A673 (cell line): Measurements from ENCODE around the gene CYSTM1. TPM values are rescaled to one million over a fixed set of nuclear protein-coding genes. Genes with fewer than 3 reads are reported as not detected.

ENCODE experiments used
- BruUV-seq: library from RNA; stranded (reverse); fragments of 400-500 nt; replicated peaks from 2 replicates; lab custom pipeline; 2021; lab: Mats Ljungman, UMichigan
- CTCF ChIA-PET: fragments of 300-600 bp; sonication (Branson Sonifier 250); formaldehyde crosslinking; loops from one replicate; lab custom pipeline; 2022; ENCODE audit warnings: antibody characterized with exemption; lab: Charles Lee
- POLR2A ChIA-PET: fragments of 300-600 bp; sonication (Branson Sonifier 250); formaldehyde crosslinking; loops from one replicate; lab custom pipeline; 2022; ENCODE audit warnings: antibody characterized with exemption; ENCODE audit not compliant: low non-redundant PET; lab: Charles Lee
- DNase-seq: peaks from one replicate; pipeline ENCODE4 v3.0.0-alpha.2; 2015; ENCODE audit warnings: low spot score
- H3K27ac ChIP-seq: fragments of 200-600 bp; sonication (generic); 2 replicates; pipeline ENCODE4 v1.5.1; 2016; ENCODE audit warnings: mixed run types, low read depth, mild to moderate bottlenecking, mixed read lengths, antibody characterized with exemption, low read length; ENCODE audit not compliant: poor library complexity, severe bottlenecking
- H3K27me3 ChIP-seq: fragments of 200-600 bp; sonication (generic); replicated peaks from 2 replicates; pipeline ENCODE4 v1.6.1; 2017; ENCODE audit warnings: mixed run types, low read depth, mild to moderate bottlenecking, mixed read lengths, antibody characterized with exemption, low read length; ENCODE audit not compliant: insufficient read depth, poor library complexity
- H3K36me3 ChIP-seq: fragments of 200-600 bp; sonication (generic); 2 replicates; pipeline ENCODE4 v1.6.1; 2016; ENCODE audit warnings: mixed run types, mild to moderate bottlenecking, mixed read lengths, antibody characterized with exemption, low read length; ENCODE audit not compliant: insufficient read depth, poor library complexity, severe bottlenecking
- H3K4me1 ChIP-seq: fragments of 200-600 bp; sonication (generic); 2 replicates; pipeline ENCODE4 v1.6.1; 2017; ENCODE audit warnings: mixed run types, mild to moderate bottlenecking, mixed read lengths, antibody characterized with exemption, low read length; ENCODE audit not compliant: insufficient read depth, poor library complexity, severe bottlenecking
- H3K4me3 ChIP-seq: fragments of 200-600 bp; sonication (generic); 2 replicates; pipeline ENCODE4 v1.5.1; 2016; ENCODE audit warnings: low read depth, mixed run types, mild to moderate bottlenecking, mixed read lengths, low read length; ENCODE audit not compliant: poor library complexity, severe bottlenecking
- H3K9me3 ChIP-seq: fragments of 200-600 bp; sonication (generic); 2 replicates; pipeline ENCODE4 v1.6.1; 2016; ENCODE audit warnings: mixed run types, low read depth, mild to moderate bottlenecking, mixed read lengths, antibody characterized with exemption, low read length; ENCODE audit not compliant: poor library complexity, severe bottlenecking
- CTCF ChIP-seq: fragments of 300-800, 200-600 bp; sonication (generic); conservative IDR thresholded peaks from 2 replicates; pipeline ENCODE4 v1.5.1; 2017; ENCODE audit warnings: low read depth, mild to moderate bottlenecking, antibody characterized with exemption, low read length, moderate library complexity, mixed read lengths
- EZH2 ChIP-seq: fragments of 200-600 bp; sonication (generic); IDR thresholded peaks from 2 replicates; pipeline ENCODE4 v1.6.1; 2017; ENCODE audit warnings: borderline replicate concordance, low read depth, mild to moderate bottlenecking, mixed read lengths, antibody characterized with exemption, low read length; ENCODE audit not compliant: poor library complexity, severe bottlenecking
- intact Hi-C: fragments of 100-400 bp; cut with micrococcal nuclease; formaldehyde crosslinking; loops from one replicate; pipeline ENCODE4 v1.10.0; 2022; ENCODE audit not compliant: unreplicated experiment
- total RNA-seq: library from RNA; stranded (reverse); gene quantifications from 2 replicates; pipeline ENCODE4 v1.2.3, GENCODE V29; 2021

Gene CYSTM1
- total RNA-seq, 1 experiment from 2014 or later = 35.5 TPM

DNA sequence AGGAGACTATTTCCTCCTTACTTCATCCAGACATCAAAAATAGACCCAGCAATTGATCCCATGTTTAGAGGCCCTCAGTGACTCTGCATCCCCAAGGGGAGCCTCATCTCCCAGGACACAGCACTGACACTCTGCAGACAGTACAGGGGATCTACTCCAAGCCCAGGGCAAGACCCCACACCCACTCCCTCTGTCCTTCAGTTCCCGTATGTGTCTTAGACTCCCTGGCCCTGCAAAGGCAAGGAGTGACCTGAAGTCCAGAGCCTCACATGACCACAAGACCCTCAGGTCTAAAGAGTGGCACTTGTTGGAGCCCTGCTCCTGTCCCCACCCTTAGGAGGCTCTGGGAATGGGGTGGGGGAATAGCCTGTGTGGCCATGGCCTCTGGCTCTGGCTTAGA is 27.5 kb upstream of the CYSTM1 start:
- BruUV-seq = no TSS peak
- Histone ChIP-seq H3K36me3 (no peaks in the 10 kb centered on the region), H3K27ac (no peak overlapping the region), H3K9me3 (no peaks in the 10 kb centered on the region), H3K4me1 (no peaks in the 10 kb centered on the region), H3K27me3 (no peaks in the 10 kb centered on the region), H3K4me3 (no peak overlapping the region)
- ChIA-PET POLR2A (interaction anchor here (0.7 kb wide), 1 partner anchor 29 kb away, joined by 6 read pairs; no protein-coding TSS in a partner anchor), CTCF (no interaction called here)
- intact Hi-C loops = no loop called here
- TF ChIP-seq EZH2 (no peak), CTCF (no peak)
- no peak for DNase-seq

GRCh38 chr5:140148508-140148907 is 26.5 kb upstream of the CYSTM1 start:
- H3K9me3 ChIP-seq = no peaks in the 10 kb centered on the region
- CTCF ChIA-PET = no interaction called here
- no peak overlapping the region for H3K4me3 ChIP-seq
- POLR2A ChIA-PET = no interaction called here
- TF ChIP-seq EZH2 (no peak), CTCF (no peak)
- DNase-seq = no peak
- no TSS peak for BruUV-seq
- intact Hi-C loops = no loop called here
- no peaks in the 10 kb centered on the region for H3K36me3 ChIP-seq
- no peaks in the 10 kb centered on the region for H3K4me1 ChIP-seq
- H3K27me3 ChIP-seq = no peaks in the 10 kb centered on the region
- no peak overlapping the region for H3K27ac ChIP-seq

DNA sequence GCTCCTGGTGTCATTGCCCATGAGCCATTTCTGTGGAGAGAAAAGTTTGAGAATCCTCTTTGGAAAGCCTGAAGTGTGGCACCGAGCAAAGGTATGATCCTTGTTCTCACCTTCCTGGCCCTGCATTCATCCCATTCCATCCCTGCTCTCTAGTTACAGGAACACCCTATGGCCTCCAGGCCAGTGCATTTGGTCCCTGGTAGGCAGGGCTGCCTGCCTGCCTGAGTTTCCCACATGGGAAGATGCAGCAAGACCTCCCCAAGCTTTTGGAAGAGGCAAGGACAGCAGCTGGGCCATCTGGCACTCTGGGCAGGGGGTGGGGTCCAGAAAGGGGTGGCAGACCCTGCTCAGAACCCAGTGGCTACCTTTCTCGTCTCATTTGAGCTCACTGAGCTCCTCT is 24.8 kb upstream of the CYSTM1 start:
- CTCF ChIA-PET = no interaction called here
- H3K27me3 ChIP-seq = no peaks in the 10 kb centered on the region
- DNase-seq = no peak
- intact Hi-C loops = loop anchor here (10.0 kb wide), 1 partner anchor 185 kb away; no protein-coding TSS in a partner anchor
- H3K36me3 ChIP-seq = no peaks in the 10 kb centered on the region
- no peaks in the 10 kb centered on the region for H3K9me3 ChIP-seq
- no peaks in the 10 kb centered on the region for H3K4me1 ChIP-seq
- no peak overlapping the region for H3K4me3 ChIP-seq
- TF ChIP-seq EZH2 (no peak), CTCF (no peak)
- POLR2A ChIA-PET = no interaction called here
- no peak overlapping the region for H3K27ac ChIP-seq
- BruUV-seq = no TSS peak
